WERI-Rb-1 (cell line): ENCODE data around the gene HRH3.

Experiments used
- DNase-seq: peaks from one replicate; pipeline ENCODE4 v3.0.0-alpha.2; 2020
- H3K27ac ChIP-seq: fragments of 250-450 bp; sonication (Bioruptor Pico); 2 replicates; pipeline ENCODE4 v1.5.1; 2020; ENCODE audit warnings: mild to moderate bottlenecking, moderate library complexity
- H3K27me3 ChIP-seq: fragments of 250-450 bp; sonication (Bioruptor Pico); 2 replicates; pipeline ENCODE4 v1.5.1; 2021; ENCODE audit warnings: mild to moderate bottlenecking, low read depth, moderate library complexity; ENCODE audit not compliant: insufficient read depth, severe bottlenecking
- H3K36me3 ChIP-seq: fragments of 250-450 bp; sonication (Bioruptor Pico); 2 replicates; pipeline ENCODE4 v1.5.1; 2020; ENCODE audit warnings: mild to moderate bottlenecking, moderate library complexity
- H3K4me3 ChIP-seq: 2 replicates; pipeline ENCODE4 v1.5.1; 2011; ENCODE audit warnings: low read depth, mild to moderate bottlenecking, control low read depth, low read length
- H3K9me3 ChIP-seq: fragments of 250-450 bp; sonication (Bioruptor Pico); 2 replicates; pipeline ENCODE4 v1.5.1; 2021; ENCODE audit warnings: mild to moderate bottlenecking, moderate library complexity; ENCODE audit not compliant: severe bottlenecking
- CTCF ChIP-seq: IDR thresholded peaks from 2 replicates; pipeline ENCODE4 v1.5.1; 2011; ENCODE audit warnings: low read depth, mild to moderate bottlenecking, control low read depth, inconsistent platforms, low read length

The HRH3 gene

GRCh38 chr20:62171245-62171644 lies 48.8 kb downstream of the HRH3 start:
- Histone ChIP-seq H3K9me3 (no peaks in the 10 kb centered on the region), H3K4me3 (no peak overlapping the region), H3K27me3 (no peaks in the 10 kb centered on the region), H3K27ac (no peak overlapping the region), H3K36me3 (peaks cover 51% of the 10 kb centered on the region)
- DNase-seq, result no peak
- no peak for TF ChIP-seq CTCF

GRCh38 chr20:62170536-62170935 lies 49.5 kb downstream of the HRH3 start:
- no peak for TF ChIP-seq CTCF
- no peak overlapping the region for H3K4me3 ChIP-seq
- no peak for DNase-seq
- H3K27ac ChIP-seq, result no peak overlapping the region
- no peaks in the 10 kb centered on the region for H3K27me3 ChIP-seq
- H3K9me3 ChIP-seq, result no peaks in the 10 kb centered on the region
- H3K36me3 ChIP-seq, result peaks cover 52% of the 10 kb centered on the region

DNA sequence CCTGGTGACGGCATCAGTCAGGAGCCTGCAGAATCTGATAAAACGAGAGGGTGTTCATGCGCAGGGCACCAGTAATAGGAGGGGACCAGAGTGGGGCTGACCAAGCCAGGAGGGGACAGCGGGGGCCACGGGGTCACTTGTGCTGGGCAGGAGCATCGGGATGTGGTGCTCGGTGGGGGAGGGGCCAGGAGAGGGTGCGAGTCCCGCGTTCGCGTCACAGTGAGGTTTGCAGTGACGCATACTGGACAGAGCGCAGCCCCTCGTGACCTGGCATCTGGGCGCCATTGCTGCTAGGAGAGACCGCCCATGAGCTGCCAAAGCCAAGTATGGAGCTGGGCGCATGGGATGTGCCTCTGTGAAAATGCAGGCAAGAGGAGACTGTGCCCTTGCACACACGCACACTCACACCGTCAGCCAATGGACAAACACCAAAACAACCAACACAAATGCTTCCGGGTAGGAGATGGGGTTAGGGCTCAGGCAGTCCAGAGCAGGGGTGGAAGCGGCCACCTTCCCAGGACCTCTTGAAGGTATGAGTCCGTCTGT lies 51.1 kb downstream of the HRH3 start:
- no peak overlapping the region for H3K4me3 ChIP-seq
- no peaks in the 10 kb centered on the region for H3K9me3 ChIP-seq
- TF ChIP-seq CTCF, result no peak
- peaks cover 54% of the 10 kb centered on the region for H3K36me3 ChIP-seq
- H3K27me3 ChIP-seq, result no peaks in the 10 kb centered on the region
- H3K27ac ChIP-seq, result no peak overlapping the region
- DNase-seq, result no peak

GRCh38 chr20:62168061-62168460 lies 52.0 kb downstream of the HRH3 start:
- Histone ChIP-seq H3K27ac (no peak overlapping the region), H3K27me3 (no peaks in the 10 kb centered on the region), H3K4me3 (no peak overlapping the region), H3K9me3 (no peaks in the 10 kb centered on the region), H3K36me3 (peaks cover 53% of the 10 kb centered on the region)
- TF ChIP-seq CTCF, result no peak
- no peak for DNase-seq

GRCh38 chr20:62167474-62167873 lies 52.6 kb downstream of the HRH3 start:
- TF ChIP-seq CTCF, result no peak
- Histone ChIP-seq H3K27ac (no peak overlapping the region), H3K9me3 (no peaks in the 10 kb centered on the region), H3K36me3 (peaks cover 57% of the 10 kb centered on the region), H3K27me3 (no peaks in the 10 kb centered on the region), H3K4me3 (no peak overlapping the region)
- DNase-seq, result no peak

DNA sequence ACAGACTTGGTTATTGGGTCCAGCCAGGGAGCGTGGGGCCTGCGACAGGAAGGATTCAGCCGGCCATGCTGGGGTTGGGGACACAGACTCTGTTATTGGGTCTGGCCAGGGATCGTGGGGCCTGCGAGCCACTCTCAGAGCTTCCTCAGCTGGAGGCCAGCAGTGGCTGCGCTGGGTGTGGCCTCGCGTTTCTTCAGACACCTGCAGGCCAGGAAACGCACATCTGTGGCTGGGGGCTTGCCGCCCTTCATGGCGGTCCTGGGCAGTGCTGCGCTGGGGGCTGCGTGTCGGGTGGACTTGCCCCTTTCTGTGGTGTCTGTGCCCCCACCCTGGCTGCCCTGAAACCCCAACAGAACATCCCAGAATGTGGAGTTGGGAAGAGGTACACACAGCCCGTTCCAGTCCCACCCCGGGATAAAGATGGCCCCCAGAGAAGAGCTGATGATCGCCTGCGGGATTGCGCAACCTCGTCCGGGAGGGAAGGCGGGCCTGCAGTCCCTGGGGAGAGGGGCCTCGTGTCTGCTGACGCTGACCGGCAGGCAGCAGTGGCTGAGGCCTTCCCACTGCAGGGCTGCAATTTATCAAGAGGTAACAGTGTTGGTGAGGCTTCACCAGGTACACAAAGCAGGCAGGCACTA lies 54.2 kb downstream of the HRH3 start:
- Histone ChIP-seq H3K36me3 (peaks cover 73% of the 10 kb centered on the region), H3K4me3 (no peak overlapping the region), H3K27me3 (no peaks in the 10 kb centered on the region), H3K27ac (no peak overlapping the region), H3K9me3 (no peaks in the 10 kb centered on the region)
- no peak for TF ChIP-seq CTCF
- DNase-seq, result no peak
